ENCODE results near the gene CCR8.

- no peak for TF ChIP-seq CTCF (IDR thresholded peaks at IDR 0.05)
- TF ChIP-seq POLR2A (IDR thresholded peaks at IDR 0.05), result no peak
- TF ChIP-seq POLR2AphosphoS5 (IDR thresholded peaks at IDR 0.05; ENCODE audit: insufficient read depth in 1 of 2, low read depth in 1 of 2), result no peak
Observed at GRCh38 chr3:39315420-39315819, 14.1 kb upstream of the CCR8 start.

Measured in vagina (tissue), 2 donors.